ENCODE results near the gene RXRG.

GRCh38 chr1:165364568-165365133 lies 80.3 kb downstream of the RXRG start:
- TF ChIP-seq, protein P1, sequence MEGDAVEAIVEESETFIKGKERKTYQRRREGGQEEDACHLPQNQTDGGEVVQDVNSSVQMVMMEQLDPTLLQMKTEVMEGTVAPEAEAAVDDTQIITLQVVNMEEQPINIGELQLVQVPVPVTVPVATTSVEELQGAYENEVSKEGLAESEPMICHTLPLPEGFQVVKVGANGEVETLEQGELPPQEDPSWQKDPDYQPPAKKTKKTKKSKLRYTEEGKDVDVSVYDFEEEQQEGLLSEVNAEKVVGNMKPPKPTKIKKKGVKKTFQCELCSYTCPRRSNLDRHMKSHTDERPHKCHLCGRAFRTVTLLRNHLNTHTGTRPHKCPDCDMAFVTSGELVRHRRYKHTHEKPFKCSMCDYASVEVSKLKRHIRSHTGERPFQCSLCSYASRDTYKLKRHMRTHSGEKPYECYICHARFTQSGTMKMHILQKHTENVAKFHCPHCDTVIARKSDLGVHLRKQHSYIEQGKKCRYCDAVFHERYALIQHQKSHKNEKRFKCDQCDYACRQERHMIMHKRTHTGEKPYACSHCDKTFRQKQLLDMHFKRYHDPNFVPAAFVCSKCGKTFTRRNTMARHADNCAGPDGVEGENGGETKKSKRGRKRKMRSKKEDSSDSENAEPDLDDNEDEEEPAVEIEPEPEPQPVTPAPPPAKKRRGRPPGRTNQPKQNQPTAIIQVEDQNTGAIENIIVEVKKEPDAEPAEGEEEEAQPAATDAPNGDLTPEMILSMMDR (IDR thresholded peaks at IDR 0.05) = no peak
- TF ChIP-seq POLR2A (IDR thresholded peaks at IDR 0.05) = no peak
